GDM1 (cell line): ENCODE measurements around the gene MYL9.

Source experiments
- DNase-seq: peaks from one replicate; lab custom pipeline; 2025; lab: John Stamatoyannopoulos, UW

The MYL9 gene

DNA sequence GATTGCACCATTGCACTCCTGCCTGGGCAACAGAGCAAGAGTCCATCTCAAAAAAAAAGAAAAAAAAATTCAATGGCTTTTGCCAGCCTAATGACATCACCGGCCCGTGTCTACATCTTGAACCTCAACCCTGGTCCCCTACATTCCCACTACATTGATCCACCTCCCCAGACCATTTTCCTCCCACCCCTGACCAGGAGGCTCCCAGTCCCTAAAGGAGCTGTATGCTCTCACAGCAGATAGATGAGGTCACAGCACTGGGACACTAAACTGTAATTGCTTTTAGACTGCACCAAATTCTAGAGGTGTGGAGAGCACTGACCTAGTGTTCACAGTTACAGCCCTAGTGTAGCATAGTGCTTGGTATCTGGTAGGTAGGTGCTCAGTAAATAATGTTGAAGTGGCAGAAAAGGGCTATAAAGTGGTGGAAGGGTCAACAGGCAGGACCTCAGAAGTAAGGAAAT, 42.7 kb downstream of the MYL9 start:
- DNase-seq: no peak

GRCh38 chr20:36585410-36586125, 44.2 kb downstream of the MYL9 start:
- no peak for DNase-seq

GRCh38 chr20:36587388-36588070, 46.2 kb downstream of the MYL9 start:
- no peak for DNase-seq

GRCh38 chr20:36591281-36591680, 50.0 kb downstream of the MYL9 start:
- no peak for DNase-seq

DNA sequence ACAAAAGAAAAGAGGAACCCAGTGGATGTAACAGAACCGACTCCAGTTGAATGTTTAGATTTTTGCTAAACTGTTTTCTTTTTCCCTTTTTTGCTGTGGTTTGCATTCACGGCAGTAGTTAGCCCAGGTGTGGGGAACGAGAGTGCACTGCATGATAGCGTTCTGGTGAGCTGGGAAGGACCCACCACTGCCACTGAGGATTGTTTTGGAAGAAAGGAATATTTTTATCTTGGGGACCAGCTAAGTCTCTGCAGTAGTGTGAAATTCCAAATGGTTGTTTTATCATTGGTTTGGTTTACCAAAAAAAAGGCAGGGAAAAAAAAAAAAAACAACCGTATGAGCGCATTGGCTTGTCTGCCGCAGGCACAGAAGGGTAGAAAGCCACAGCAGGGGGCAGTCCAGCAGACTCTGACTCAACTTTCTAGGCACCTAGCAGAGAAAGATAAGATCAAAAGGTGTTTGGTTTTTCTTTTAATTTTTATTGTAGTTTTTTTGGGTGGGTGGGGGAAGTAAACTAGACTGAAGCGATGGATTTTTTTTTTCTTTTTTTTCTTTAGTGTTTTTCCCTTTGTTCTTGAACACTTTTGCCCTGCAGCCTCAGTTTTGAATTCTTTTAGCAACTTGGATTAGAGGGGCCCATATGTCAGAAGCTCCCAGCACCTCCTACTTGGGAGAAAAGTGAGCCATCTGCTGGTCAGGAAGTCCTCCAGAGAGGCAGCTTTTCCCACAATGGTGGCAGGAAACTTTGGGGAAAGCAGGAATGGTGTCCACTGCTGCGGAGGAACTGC, 50.7 kb downstream of the MYL9 start:
- no peak for DNase-seq

DNA sequence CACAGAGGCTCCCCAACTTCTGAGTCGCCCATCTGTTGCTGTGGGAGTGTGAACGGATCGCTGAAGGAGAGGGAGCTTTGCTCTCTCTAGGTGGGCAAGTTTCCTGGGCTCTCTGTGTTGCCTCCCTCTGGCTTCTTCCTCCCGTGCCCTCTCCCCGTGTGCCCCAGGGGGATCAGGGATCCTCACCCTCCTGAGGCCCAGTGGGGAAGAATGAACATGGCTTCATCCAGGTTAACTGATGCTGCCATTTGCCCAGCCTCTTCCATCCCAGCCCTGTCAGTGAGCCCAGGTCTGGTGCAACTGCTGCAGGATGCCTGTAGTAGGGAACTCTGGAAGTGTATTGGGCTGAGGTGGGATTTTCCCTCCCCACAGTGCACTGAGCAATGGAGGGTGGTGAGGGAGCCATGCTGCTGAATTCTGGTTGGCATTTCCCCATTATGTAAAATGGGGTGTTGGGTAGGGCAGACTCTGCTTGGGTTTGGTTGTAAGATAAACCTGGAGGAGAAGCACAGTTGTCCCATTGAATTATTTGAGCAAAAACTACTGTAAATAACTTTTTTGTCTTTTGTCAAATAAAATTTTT, 52.1 kb downstream of the MYL9 start:
- DNase-seq: no peak

GRCh38 chr20:36599912-36600345, 58.6 kb downstream of the MYL9 start:
- no peak for DNase-seq
